ENCODE results near the gene LAPTM4A. TPM values are rescaled to one million over a fixed set of nuclear protein-coding genes. Genes with fewer than 3 reads are reported as not detected.
A peak's percentile ranks its signal among the peaks of the same experiment; 100 is the strongest.
"Not testable (repeated sequence)": the region's sequence is repeated elsewhere in the genome, so short reads cannot be mapped to it uniquely, and the experiment has no call there.

Gene LAPTM4A
- total RNA-seq, 1 donor from 2014 or later = 134 TPM

DNA sequence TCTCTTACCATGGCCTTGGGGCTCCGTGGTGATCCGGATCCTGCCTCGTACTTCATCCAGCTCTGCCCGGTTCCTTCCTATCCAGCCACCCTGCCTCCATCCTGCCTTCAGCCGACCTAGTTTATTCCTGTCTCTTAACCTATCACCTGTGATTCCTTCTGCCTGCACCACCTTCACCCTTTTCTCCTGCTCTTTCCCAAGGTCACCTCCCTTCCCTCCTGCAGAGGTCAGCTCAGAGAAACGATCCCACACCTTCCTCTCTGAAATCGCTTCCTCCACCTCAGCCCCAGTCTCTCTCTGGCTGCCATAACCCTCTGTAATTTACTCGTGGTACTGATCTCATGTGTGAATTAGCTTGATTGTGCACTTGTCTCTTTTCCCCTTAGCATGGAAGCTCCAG lies 23.5 kb upstream of the LAPTM4A start:
- no peak for DNase-seq

DNA sequence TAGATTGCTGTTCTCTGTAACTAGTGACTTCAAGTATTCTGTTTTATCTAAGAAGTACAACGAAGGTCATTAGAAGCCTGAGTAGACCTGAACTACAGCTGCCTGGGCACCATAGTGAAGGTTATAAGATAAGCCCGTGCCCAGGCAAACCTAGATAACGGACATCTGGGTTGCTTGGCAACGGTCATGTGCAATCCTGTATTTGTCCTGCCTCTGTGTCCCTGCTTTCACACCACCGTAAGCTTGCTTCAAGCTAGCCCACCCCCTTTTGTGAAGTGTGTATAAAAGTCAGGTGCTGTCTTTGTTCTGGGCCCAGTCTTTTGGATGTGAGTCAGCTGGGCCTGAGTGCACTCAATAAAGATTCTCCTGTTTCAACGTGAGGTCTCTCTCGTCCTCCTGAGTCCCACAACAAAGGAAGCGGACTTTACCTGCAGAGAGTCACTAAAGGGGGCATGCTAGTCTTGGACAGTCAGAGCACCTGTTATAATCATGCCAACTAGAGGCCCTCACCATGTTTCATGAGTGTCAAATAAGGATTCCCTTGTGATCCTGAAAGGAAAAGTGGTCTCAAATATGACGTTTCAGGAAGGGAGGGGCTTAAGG lies 22.7 kb upstream of the LAPTM4A start:
- DNase-seq = not testable (repeated sequence)

DNA sequence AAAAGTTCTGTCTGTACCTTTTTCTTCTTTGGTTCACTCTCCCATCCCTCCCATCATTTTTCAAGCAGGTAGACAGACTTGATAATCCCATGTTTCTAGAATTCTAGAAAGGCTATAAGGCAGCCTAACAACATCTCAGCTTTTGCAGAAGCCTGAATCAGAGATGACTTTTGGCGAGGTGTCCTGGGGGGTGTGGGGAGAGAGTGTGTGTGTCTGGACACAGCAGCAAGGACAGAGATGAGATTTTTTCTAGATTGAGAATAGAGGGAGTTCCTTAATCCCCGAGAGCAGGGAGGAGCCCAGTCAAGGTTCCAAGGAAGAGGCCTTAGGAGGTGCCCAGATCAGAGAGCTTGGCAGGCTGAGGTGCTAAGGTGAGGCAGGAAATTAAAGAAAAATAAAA lies 22.0 kb upstream of the LAPTM4A start:
- no peak for DNase-seq

DNA sequence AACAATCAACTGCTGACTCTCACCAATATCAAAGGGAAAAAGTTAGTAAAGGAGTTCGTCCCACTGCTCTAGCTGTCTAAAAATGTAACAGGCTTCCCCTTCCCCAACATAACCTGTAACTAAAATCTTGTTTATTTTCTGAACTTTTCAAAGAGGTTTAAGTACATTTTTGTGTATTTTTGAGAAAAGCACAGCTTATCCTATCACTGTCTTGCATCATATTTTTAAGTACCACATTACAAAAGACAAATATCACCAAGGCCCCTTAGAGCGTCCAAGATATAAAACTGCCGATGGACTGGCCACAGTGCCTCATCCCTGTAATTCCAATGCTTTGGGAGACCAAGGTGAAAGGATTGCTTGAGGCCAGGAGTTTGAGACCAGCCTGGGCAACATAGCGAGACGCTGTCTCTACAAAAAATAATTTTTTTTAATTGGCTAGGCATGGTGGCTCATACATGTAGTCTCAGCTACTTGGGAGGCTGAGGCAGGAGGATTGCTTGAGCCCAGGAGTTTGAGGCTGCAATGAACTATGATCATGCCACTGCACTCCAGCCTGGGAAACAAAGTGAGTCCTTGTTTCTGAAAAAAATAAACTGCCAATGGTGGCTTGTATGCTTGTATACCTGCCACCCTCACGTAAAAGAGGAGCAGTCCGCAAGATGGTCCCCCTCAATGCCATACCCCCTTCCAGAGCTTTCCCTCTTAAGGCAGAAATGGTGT lies 21.2 kb upstream of the LAPTM4A start:
- no peak for DNase-seq

DNA sequence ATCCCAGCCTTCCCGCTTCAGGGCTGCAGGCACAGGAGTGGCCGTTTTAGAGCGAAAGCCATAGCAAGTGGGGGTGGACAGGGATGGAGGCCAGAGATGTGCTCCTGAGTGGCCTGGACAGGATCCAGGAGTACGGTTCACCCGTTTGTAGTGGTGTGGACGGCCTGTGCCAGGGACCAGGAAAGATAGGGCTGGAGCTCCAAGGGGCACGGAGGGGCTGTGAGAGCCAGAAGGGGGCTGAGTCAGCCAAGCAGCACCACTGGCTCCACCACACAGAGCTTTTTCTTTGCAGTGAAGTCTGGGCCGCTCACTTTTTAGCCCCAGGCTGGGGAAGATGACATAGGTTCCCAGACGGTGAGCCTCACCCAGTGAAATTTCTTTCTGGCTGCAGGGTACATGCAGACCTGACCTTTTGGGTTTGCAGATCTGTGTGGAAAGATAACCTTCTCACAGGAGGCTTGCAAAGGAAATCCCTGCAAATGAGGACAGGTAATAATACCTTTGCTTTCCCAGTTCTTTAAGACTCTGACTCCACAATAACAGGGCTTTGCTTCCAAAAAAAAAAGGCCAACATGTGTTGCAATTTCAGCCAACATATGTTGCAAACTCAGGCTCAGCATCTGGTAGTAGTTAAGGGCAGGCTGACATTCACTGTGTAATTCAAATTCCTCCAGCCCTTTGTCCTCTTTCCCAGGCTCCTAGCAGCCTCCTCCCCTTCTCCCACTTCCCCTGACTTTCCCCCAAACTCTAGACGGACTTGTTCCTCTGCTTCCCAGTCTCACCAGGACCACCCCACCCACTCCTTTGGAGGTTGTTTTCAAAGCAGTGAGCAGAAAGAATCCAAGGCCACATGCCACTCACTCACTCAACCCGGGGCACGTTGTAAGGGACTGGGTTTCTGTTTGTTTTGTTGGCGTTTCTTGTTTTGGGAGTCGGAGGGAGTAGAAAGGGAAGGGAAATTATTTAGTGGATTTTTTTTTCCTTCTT lies 20.3 kb upstream of the LAPTM4A start:
- no peak for DNase-seq

DNA sequence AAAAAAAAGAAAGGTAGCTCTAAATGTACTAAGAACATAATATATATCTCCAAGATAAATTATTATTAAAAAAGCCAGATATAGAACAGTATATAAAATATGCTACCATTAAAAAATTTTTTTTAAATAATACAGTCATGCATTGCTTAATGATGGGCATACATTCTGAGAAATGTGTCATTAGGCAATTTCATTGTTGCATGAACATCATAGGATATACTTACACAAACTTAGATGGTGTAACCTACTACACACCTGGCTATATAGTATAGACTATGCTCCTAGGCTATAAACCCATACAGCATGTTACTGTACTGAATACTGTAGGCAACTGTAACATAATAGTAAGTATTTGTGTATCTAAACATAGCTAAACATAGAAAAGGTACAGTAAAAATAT lies 18.3 kb upstream of the LAPTM4A start:
- DNase-seq = no peak

DNA sequence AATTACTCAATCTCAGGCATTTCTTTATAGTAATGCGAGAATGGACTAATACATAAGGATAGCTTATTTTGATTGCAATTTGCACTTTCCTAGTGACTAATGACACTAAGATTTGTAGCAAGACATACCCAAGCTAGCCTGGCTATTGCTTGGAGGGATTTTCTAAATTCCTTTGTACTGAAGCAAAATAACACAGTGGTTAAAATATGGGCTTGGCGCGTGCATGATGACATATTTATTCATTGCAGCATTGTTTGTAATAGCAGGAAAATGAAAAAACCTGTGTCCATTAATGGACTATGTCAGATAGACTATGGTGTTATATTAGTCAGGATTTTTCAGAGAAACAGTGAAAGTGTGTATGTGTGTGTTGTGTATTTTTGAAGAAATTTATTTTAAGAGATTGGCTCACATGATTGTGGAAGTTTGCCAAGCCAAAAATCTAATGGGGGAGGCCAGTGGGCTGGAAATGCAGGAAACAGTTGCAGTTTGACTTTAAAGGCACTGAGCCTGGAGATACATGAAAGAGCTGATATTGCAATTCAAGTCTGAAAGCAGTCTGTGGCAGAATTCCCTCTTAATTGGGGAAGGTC lies 16.7 kb upstream of the LAPTM4A start:
- no peak for DNase-seq

DNA sequence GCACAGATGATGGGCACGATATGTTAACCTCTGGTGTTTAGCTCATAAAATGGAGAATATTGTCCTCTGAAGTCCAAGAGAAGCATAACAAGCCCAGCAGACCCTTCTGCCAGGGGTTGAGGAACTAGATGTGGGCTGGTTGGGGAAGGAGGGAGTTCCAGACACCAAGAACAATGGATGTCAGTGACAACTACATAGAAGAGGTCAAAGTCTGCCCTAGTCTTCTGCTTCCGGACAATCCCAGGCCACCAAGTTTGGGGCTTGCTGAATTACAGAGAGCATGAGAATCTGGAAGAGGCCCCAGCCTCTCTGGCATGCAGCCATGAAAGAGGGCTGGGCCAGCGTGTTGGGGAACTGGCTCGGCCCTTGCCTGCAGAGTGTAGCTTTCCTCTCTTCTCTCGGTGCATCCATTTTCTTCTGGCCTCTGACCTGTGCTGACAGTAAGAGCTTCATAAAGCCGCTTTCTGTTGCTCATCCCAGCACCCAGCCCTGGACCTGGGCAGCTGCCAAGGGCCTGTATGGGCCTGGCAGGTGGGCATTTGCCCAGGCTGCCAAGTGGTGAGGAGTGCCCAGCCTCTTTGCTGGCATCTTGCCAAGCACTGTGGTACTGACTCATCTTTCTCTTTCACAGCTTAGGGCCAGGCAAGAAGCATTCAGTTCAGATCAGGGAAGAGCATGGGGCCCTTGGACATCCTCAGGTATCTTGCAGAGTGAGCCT lies 14.6 kb upstream of the LAPTM4A start:
- peak; percentile 66 for DNase-seq

DNA sequence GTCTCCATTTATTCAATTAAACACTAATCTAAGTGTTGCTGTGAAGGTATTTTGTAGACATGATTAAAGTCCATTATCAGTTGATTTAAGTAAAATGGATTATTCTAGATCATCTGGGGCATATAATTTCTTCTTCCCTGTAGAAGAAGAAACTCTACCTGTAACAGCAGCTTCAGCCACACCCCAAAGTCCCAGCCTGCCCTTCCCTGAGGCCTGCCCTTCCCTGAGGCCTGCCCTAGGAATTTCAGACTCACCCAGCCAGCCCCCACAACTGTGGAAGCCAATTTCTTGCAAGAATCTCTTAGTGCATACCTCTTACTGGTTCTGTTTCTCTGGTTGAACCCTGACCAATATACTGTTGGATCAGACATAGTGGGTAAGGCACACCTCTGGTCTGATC lies 13.4 kb upstream of the LAPTM4A start:
- no peak for DNase-seq

DNA sequence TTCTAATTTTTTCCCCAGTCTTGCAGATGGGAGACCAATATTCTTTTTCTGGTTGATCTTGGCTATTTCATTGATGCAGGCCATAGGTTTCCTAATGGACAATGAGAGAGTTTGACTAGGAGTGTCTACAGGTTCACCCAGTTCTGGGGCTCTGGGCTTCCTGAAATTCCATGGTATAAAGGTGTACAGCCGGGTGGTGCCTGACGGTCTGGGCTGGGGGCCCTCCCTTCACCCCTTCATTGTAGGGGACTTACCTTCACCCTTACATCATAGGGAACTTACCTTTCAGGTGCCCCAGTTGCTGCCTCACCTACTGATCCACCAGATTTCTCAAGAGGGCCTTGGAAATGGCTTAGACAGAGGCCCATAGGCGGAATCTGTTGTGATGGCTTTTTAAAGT lies 13.0 kb upstream of the LAPTM4A start:
- DNase-seq = no peak

DNA sequence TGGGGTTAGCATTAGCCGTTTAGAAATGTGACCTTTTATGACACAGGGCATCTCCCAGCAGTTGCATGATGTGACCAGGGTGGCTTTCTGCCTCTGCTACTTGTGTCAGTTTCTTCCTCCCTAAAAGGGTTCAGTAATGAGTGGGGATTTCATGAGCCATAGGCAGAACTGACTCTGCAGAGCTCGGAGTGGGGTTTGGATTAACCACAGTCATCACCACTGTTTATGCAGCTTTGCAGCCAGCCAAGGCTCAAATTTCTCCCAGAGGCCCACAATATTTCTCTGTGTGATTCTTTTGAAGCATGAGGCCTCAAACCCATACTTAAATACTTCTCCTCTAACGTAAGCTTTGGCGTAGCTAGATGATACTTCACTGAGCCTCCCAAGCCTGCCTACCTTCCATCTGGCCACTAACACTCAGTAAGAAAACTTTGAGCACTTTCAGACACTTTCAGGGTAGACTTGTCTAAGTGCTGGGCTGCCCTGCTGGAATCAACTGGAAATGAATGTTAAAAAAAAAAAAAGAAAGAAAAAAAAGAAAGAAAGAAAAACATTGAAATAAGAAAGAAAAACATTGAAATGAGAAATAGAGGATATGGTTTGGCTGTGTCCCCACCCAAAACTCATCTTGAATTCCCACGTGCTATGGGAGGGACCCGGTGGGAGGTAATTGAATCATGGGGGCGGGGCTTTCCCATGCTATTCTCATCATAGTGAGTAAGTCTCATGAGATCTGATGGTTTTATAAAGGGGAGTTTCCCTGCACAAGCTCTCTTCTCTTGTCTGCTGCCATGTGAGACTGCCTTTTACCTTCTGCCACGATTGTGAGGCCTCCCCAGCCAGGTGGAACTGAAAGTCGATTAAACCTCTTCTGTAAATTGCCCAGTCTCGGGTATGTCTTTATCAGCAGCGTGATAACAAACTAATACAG lies 11.5 kb upstream of the LAPTM4A start:
- DNase-seq = no peak

DNA sequence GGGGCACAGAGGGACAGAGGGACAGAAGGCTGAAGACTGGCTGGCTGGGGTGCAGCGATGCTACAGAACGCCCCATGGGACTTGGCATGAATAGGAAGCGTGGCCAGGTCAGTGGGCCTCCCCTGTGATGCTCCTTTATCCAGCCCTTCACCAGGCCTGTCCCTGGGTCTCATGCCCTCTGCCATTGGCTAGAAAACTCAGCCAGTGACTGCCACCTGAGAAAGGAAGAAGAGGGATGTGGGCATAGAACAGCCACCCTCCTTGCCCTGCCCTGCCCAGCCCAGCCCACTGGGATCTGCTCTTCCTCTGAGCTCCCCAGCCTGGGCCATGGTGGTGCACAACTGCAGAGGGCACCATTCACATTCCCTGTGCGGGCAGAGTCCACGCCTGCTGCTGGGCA lies 10.5 kb upstream of the LAPTM4A start:
- no peak for DNase-seq

DNA sequence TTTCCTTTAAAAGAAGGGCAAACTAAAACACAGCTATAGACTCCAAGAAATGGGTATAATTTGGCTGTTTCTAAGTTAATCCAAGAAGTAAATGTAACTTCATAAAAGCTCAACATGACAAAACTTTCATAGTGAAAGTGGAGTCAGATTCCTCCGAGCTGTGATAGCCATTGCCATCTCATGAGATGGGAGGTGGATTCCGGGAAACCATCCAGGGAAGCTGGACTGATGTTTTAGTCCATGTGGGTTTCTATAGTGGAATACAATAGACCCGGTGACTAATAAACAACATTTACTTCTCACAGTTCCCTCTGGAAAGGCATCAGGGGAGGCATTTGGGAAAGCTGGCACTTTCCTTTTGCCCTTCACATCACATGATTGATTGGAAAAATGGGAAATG lies 10.0 kb upstream of the LAPTM4A start:
- DNase-seq = no peak

DNA sequence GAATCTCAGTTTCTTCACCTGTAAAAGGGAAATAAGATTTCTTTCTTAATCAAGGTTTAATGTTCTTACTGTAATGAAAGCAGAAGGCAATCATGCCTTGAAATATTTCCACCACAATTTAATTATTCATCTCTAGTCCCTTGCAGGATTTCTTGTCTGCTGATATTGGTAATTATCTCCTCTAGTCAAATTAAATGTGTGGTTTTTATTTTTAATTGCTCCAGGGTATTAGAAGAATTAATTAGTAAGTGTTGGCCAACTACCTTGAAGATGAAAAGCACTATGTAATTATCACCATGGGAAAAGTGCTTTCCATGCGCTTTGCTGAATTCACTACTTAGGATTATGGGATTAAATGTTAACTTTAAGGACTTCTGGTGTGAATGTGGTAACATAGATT lies 8.7 kb upstream of the LAPTM4A start:
- DNase-seq = no peak

DNA sequence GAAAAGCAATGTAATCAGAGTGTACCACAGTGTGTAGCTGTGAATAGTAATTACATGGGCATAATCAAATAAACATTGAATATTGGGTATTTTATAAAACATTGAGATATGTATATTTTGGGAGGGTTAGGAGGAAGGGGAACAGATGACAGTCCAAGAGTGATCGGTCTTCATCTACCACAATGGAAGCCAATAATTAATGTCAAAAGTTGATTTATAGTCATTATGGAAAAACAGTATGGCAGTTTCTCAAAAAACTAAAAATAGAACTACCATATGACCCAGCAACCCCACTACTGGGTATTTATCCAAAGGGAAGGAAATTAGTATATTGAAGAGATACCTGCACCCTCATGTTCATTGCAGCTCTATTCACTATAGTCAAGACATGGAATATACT lies 5.8 kb upstream of the LAPTM4A start:
- DNase-seq = no peak

DNA sequence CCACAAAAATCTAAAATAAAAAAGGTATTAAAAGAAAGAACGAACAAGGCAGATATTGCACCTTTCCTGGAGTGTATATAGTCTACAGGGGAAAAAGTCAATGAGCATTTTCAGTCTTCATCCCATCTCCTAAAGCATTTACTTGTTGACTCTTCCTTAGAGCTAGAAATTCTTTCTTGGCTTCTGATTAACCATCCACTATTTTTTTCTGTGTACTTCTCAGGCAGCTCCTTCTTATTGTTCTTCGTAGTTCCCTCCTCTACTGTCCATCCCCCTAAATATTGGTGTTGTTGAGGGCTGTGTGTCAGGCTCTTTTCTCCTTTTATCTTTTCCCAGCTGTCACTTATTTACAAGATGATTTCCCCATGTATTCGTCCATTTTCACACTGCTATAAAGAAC lies 3.5 kb upstream of the LAPTM4A start:
- DNase-seq = no peak

DNA sequence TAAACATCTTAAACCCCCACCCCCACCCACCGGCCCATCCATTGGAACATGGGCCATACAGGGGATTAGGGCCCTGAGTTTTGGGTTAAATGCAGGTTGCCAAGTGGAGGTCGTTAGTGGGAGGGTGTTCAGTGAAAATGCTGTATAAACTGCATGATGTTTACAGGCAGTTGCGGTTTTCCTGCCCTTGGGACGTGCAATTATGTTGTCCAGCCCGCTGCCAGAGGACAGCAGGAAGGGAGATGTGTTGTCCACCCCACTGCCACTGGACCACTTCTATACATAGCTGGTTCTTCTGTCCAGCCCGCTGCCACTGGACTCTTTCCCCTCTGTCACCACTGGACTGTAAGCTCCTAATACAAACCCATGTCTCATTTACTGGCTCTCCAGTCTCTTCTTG lies 2.7 kb upstream of the LAPTM4A start:
- DNase-seq = no peak

DNA sequence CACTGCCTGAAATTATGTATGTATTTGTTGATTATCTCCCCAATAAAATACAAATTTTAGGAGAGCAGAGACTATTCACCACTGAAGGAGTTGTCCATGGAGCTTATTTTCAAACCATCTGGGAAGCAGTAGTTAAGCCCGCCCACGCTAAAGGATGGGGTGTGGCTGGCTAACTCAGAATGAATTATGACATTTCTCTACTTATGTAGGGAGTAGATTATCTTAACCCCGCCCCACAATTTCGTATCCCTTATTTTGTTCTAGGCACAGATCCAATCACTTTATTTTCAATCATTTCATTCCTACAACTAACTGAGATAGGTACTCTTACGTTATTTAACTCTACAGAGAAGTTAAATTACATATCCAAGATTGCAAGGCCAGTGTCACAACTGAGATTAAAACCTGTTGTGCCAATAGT lies 1.4 kb upstream of the LAPTM4A start:
- DNase-seq = peak; percentile 76

DNA sequence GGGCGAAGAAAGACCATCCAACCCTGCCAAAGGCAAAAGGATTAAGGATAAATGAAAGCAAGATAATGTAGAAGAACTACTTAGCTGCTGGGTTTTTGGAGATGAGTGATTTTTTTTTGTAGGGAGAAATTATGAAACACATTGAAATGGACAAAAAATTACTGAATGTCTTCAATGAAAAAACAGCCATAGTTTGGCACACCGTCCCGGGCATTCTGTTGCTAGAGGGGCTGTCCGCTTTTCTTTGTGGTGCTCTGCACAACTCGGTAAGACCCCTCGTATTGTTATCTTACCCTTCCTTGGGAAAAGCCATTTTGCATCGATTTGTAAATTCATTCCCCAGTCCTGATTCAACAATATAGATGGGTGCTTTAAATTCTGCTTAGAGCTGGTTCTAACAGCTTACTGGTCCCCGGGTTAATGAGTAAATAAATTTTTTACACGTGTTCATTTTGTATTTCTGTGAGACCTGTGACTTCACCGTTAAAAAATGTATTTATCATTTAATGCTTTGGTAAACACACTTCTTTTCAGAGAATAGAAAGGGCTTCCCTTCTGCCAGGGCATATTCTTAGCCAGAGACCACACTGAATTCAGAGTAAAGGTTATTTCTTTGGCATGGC lies 912 bp upstream of the LAPTM4A start:
- no peak for DNase-seq

DNA sequence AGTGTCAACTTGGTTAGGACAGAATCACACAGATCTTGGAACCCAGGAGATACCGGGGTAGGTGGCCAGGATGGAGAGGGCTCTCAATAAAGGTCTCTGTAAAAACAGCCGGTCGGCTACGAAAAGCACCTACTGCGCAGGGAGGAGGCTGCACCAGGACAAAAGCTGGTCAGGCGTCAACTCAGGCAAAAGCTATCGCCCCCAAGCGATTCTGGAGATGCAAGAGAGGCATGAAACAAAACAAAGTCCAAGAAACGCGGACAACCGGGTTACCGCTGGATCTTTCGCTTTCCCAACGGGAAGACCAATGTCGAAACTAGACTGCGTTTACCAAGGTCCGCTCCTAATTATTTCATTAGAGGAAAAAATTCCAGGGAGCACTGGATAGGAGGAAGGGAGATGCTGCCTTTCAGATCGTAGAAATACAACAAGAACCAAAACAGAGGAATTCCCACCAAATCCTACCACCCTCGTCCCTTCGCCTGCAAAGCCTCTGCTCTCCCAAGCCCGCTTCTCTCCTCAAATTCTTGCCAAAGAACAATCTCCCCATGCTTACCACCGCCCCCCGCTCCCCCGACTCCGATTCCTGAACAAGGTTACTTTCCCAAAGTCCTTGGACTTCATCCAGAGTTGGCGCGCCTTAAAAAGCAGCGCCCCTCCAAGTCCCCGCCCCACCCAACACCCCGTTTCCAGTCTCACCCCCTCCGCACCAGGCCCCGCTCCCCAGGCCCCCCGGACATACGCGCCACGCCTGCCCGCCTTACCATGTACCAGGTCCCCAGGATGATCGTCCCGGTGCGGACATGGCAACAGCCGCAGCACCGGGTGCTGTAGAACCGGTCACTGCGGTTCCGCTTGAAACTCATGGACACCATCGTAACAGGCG lies 539 bp downstream of the LAPTM4A start:
- DNase-seq = peak; percentile 77

All from dermis blood vessel endothelial cell (primary cell).